GM23338 (cell line): ENCODE measurements around the gene KCNT1. TPM values are rescaled to one million over a fixed set of nuclear protein-coding genes. Genes with fewer than 3 reads are reported as not detected.
A peak's percentile ranks its signal among the peaks of the same experiment; 100 is the strongest.

Experiments used
- ATAC-seq: fragments of 200-7000 bp; cut with Tn5 transposase; 3 replicates; pipeline ENCODE4 v1.9.1; 2020
- DNase-seq: peaks from one replicate; pipeline ENCODE4 v3.0.0-alpha.2; 2015; ENCODE audit warnings: low spot score
- H2AFZ ChIP-seq: fragments of 200-600 bp; sonication (generic); 2 replicates; pipeline ENCODE4 v1.8.0; 2016; ENCODE audit warnings: antibody characterized with exemption, mild to moderate bottlenecking, moderate library complexity
- H3F3A ChIP-seq: fragments of 200-600 bp; sonication (generic); replicated peaks from 2 replicates; pipeline ENCODE4 v1.8.0; 2017; ENCODE audit warnings: antibody characterized with exemption, mixed run types, low read depth
- H3K27ac ChIP-seq: fragments of 200-600 bp; sonication (generic); 2 replicates; pipeline ENCODE4 v1.6.1; 2016; ENCODE audit warnings: low read depth
- H3K27me3 ChIP-seq: fragments of 200-600 bp; sonication (generic); 2 replicates; pipeline ENCODE4 v1.8.0; 2016; ENCODE audit warnings: mild to moderate bottlenecking, mixed run types, moderate library complexity; ENCODE audit not compliant: insufficient read depth
- H3K36me3 ChIP-seq: fragments of 200-600 bp; sonication (generic); 2 replicates; pipeline ENCODE4 v1.8.0; 2016; ENCODE audit warnings: mild to moderate bottlenecking; ENCODE audit not compliant: insufficient read depth
- H3K4me1 ChIP-seq: fragments of 200-600 bp; sonication (generic); 2 replicates; pipeline ENCODE4 v1.8.0; 2016; ENCODE audit warnings: mild to moderate bottlenecking, moderate library complexity; ENCODE audit not compliant: insufficient read depth
- H3K4me2 ChIP-seq: fragments of 200-600 bp; sonication (generic); 2 replicates; pipeline ENCODE4 v1.7.1; 2017; ENCODE audit warnings: mixed run types
- H3K4me3 ChIP-seq: fragments of 200-600 bp; sonication (generic); 2 replicates; pipeline ENCODE4 v1.6.1; 2016; ENCODE audit warnings: mixed run types
- H3K79me2 ChIP-seq: fragments of 200-600 bp; sonication (generic); replicated peaks from 2 replicates; pipeline ENCODE4 v1.8.0; 2017; ENCODE audit warnings: mild to moderate bottlenecking; ENCODE audit not compliant: insufficient read depth
- H3K9me2 ChIP-seq: fragments of 200-600 bp; sonication (generic); 2 replicates; pipeline ENCODE4 v1.8.0; 2017; ENCODE audit not compliant: insufficient read depth
- H4K20me1 ChIP-seq: fragments of 200-600 bp; sonication (generic); replicated peaks from 2 replicates; pipeline ENCODE4 v1.8.0; 2017; ENCODE audit warnings: mild to moderate bottlenecking; ENCODE audit not compliant: insufficient read depth
- H3K27ac Mint-ChIP-seq: 2 replicates; pipeline ENCODE4 v1.8.0; 2020; ENCODE audit warnings: inconsistent platforms, mild to moderate bottlenecking, moderate library complexity, mixed read lengths
- H3K27me3 Mint-ChIP-seq: 3 replicates; pipeline ENCODE4 v1.8.0; 2022; ENCODE audit warnings: low read depth, mild to moderate bottlenecking, moderate library complexity, mixed read lengths, inconsistent platforms; ENCODE audit not compliant: insufficient read depth, poor library complexity
- H3K36me3 Mint-ChIP-seq: 3 replicates; pipeline ENCODE4 v1.8.0; 2021; ENCODE audit warnings: low read depth, mild to moderate bottlenecking, inconsistent platforms, moderate library complexity, mixed read lengths
- H3K4me1 Mint-ChIP-seq: 3 replicates; pipeline ENCODE4 v1.8.0; 2020; ENCODE audit warnings: mild to moderate bottlenecking, inconsistent platforms, mixed read lengths
- H3K4me3 Mint-ChIP-seq: 3 replicates; pipeline ENCODE4 v1.8.0; 2021; ENCODE audit warnings: moderate library complexity, mild to moderate bottlenecking, inconsistent platforms, mixed read lengths
- H3K9me3 Mint-ChIP-seq: 3 replicates; pipeline ENCODE4 v1.8.0; 2020; ENCODE audit warnings: moderate library complexity, mild to moderate bottlenecking, inconsistent platforms, mixed read lengths
- CREB1 ChIP-seq: fragments of 250-450 bp; sonication (Bioruptor Pico); IDR thresholded peaks from 2 replicates; pipeline ENCODE4 v1.5.0; 2020; ENCODE audit warnings: low read depth, mild to moderate bottlenecking, moderate library complexity
- CTCF ChIP-seq, 2 experiments: fragments of 200-600 bp in 1 of 2; sonication (generic) in 1 of 2; conservative IDR thresholded peaks; 2 replicates each; pipeline versions ENCODE4 v1.5.1 to v1.6.1; 2016 to 2017; ENCODE audit warnings: antibody characterized with exemption in 2 of 2, low read depth in 2 of 2, mild to moderate bottlenecking in 2 of 2, moderate library complexity in 1 of 2
- EZH2phosphoT487 ChIP-seq: fragments of 200-600 bp; sonication (generic); IDR thresholded peaks from one replicate; pipeline ENCODE4 v1.8.1; 2018; ENCODE audit warnings: antibody characterized with exemption; ENCODE audit not compliant: unreplicated experiment
- JUNB ChIP-seq: IDR thresholded peaks from one replicate; pipeline ENCODE4 v1.6.1; 2016; ENCODE audit warnings: antibody characterized with exemption; ENCODE audit not compliant: unreplicated experiment
- POLR2AphosphoS5 ChIP-seq: IDR thresholded peaks from 2 replicates; pipeline ENCODE4 v1.6.1; 2016; ENCODE audit warnings: antibody characterized with exemption, low read depth
- ZNF114 ChIP-seq: fragments of 250-450 bp; sonication (Bioruptor Pico); IDR thresholded peaks from 2 replicates; pipeline ENCODE4 v1.5.0; 2020; ENCODE audit warnings: mild to moderate bottlenecking, moderate library complexity
- ZNF462 ChIP-seq: fragments of 250-450 bp; sonication (Bioruptor Pico); IDR thresholded peaks from 2 replicates; pipeline ENCODE4 v1.5.0; 2020; ENCODE audit warnings: mild to moderate bottlenecking, moderate library complexity
- polyA plus RNA-seq: library from polyadenylated mRNA; unstranded; fragments of >200 nt; fragmentation: Nextera tagmentation; extraction: Ambion mirVana; gene quantifications from 2 replicates; pipeline ENCODE4 v1.2.1, GENCODE V29; 2016
- total RNA-seq: library from RNA; depleted of rRNA; stranded (reverse); fragments of >200 nt; shearing (Covaris generic); gene quantifications from 2 replicates; pipeline ENCODE4 v1.2.3, GENCODE V29; 2014

The KCNT1 gene
- total and polyA plus RNA-seq, 2 experiments from 2014 or later: 0.05 to 0.28 TPM

GRCh38 chr9:135698236-135698635, 3.7 kb upstream of the KCNT1 start (continued):
- TF ChIP-seq ZNF462 (CRISPR knock-in tag): no peak
- no peak for TF ChIP-seq CREB1 (CRISPR knock-in tag)
- TF ChIP-seq EZH2phosphoT487: no peak
- no peak for TF ChIP-seq ZNF114 (CRISPR knock-in tag)
- no peak for TF ChIP-seq POLR2AphosphoS5
- TF ChIP-seq CTCF (conservative IDR thresholded peaks at IDR 0.05; ENCODE audit: low read depth in 2 of 2): no peak

GRCh38 chr9:135698767-135699166, 3.2 kb upstream of the KCNT1 start:
- peaks cover 14% of the 10 kb centered on the region for H3K27me3 Mint-ChIP-seq
- DNase-seq (peak; percentile 40), ATAC-seq (peak; percentile 17)

More at GRCh38 chr9:135698767-135699166, 3.2 kb upstream of the KCNT1 start:
- peaks cover 3% of the 10 kb centered on the region; the same call in 2 of the 3 replicates for H3K4me1 Mint-ChIP-seq
- H3K79me2 ChIP-seq: no peaks in the 10 kb centered on the region
- H3K36me3 Mint-ChIP-seq: no peaks in the 10 kb centered on the region
- no peak overlapping the region for H3K4me3 ChIP-seq
- H3K4me2 ChIP-seq: no peak overlapping the region
- H3K27me3 ChIP-seq: 0 out of 2 replicates have a peak, but pooled peaks cover 3% of the 10 kb centered on the region
- no peaks in the 10 kb centered on the region for H3K4me1 ChIP-seq
- H3K9me2 ChIP-seq: no peaks in the 10 kb centered on the region
- H3F3A ChIP-seq: no peaks in the 10 kb centered on the region
- no peaks in the 10 kb centered on the region for H3K9me3 Mint-ChIP-seq
- H4K20me1 ChIP-seq: no peaks in the 10 kb centered on the region
- H2AFZ ChIP-seq: no peak overlapping the region
- H3K36me3 ChIP-seq: no peaks in the 10 kb centered on the region
- no peak overlapping the region for H3K4me3 Mint-ChIP-seq
- H3K27ac Mint-ChIP-seq: no peak overlapping the region
- TF ChIP-seq JUNB (no peak), CTCF (conservative IDR thresholded peaks at IDR 0.05; ENCODE audit: low read depth in 2 of 2) (peak; percentile 27 to 32)
- H3K27ac ChIP-seq: no peak overlapping the region
